Endothelial cell of umbilical vein (primary cell): ENCODE results near the gene KIF6. TPM values are rescaled to one million over a fixed set of nuclear protein-coding genes. Genes with fewer than 3 reads are reported as not detected.
A peak's percentile ranks its signal among the peaks of the same experiment; 100 is the strongest.

Source experiments
- BruUV-seq: library from RNA; stranded (reverse); fragments of 400-500 nt; replicated peaks from 2 replicates; lab custom pipeline; 2021; lab: Mats Ljungman, UMichigan
- CTCF ChIA-PET: fragments of 300-600, 350-600 bp; sonication (Branson Sonifier 250); formaldehyde crosslinking; loops from one replicate; lab custom pipeline; 2021; ENCODE audit warnings: antibody characterized with exemption, inconsistent platforms; lab: Charles Lee
- POLR2A ChIA-PET: fragments of 300-600, 350-600 bp; sonication (Branson Sonifier 250); formaldehyde crosslinking; loops from one replicate; lab custom pipeline; 2021; ENCODE audit warnings: antibody characterized with exemption, inconsistent platforms; lab: Charles Lee
- DNase-seq: peaks from one replicate; pipeline ENCODE4 v3.0.0-alpha.2; 2011; ENCODE audit warnings: low read depth, low spot score
- FAIRE-seq: peaks from 2 replicates; lab custom pipeline; 2011; peaks lifted over from hg19 to GRCh38; lab: Jason Lieb, UNC
- H2AFZ ChIP-seq: 2 replicates; pipeline ENCODE4 v1.6.0; 2012; ENCODE audit warnings: low read depth, low read length, control low read depth, inconsistent platforms
- H3K27ac ChIP-seq: 2 replicates; pipeline ENCODE4 v1.5.1; 2011; ENCODE audit warnings: low read depth, mild to moderate bottlenecking, control low read depth, low read length, moderate library complexity; ENCODE audit not compliant: insufficient read depth
- H3K27me3 ChIP-seq, 2 experiments: 2 replicates each; pipeline versions ENCODE4 v1.6.0 to v1.6.1; 2011; ENCODE audit warnings: low read length in 2 of 2, mixed read lengths in 1 of 2; ENCODE audit not compliant: control insufficient read depth in 2 of 2, insufficient read depth in 2 of 2
- H3K36me3 ChIP-seq, 2 experiments: 2 replicates in 1 of 2; 3 replicates in 1 of 2; pipeline ENCODE4 v1.5.1; 2011; ENCODE audit warnings: low read length in 2 of 2, mild to moderate bottlenecking in 1 of 2, moderate library complexity in 1 of 2; ENCODE audit not compliant: control insufficient read depth in 2 of 2, insufficient read depth in 2 of 2; ENCODE audit errors: extremely low read depth in 1 of 2
- H3K4me1 ChIP-seq: 3 replicates; pipeline ENCODE4 v1.5.1; 2011; ENCODE audit warnings: mild to moderate bottlenecking, low read length; ENCODE audit not compliant: control insufficient read depth, insufficient read depth; ENCODE audit errors: extremely low read depth
- H3K4me2 ChIP-seq: 2 replicates; pipeline ENCODE4 v1.6.1; 2011; ENCODE audit warnings: low read length, control low read depth, mixed read lengths; ENCODE audit not compliant: insufficient read depth
- H3K4me3 ChIP-seq, 3 experiments: fragments of 200-600 bp in 1 of 3; sonication (generic), shearing (Covaris generic) in 1 of 3; replicated peaks in 1 of 3; 2 replicates each; pipeline ENCODE4 v1.5.1; 2011 to 2016; ENCODE audit warnings: control low read depth in 3 of 3, low read length in 3 of 3, mild to moderate bottlenecking in 2 of 3, inconsistent platforms in 1 of 3, low read depth in 1 of 3, moderate library complexity in 1 of 3; ENCODE audit not compliant: insufficient read depth in 1 of 3
- H3K79me2 ChIP-seq: 2 replicates; pipeline ENCODE4 v1.6.0; 2012; ENCODE audit warnings: low read length, inconsistent platforms; ENCODE audit not compliant: control insufficient read depth, insufficient read depth
- H3K9ac ChIP-seq: replicated peaks from 2 replicates; pipeline ENCODE3; 2011; ENCODE audit warnings: low read length, control low read depth; ENCODE audit not compliant: insufficient read depth; ENCODE audit errors: extremely low read depth
- H3K9me1 ChIP-seq: replicated peaks from 3 replicates; pipeline ENCODE4 v1.6.0; 2011; ENCODE audit warnings: mild to moderate bottlenecking, low read length; ENCODE audit not compliant: control insufficient read depth, insufficient read depth; ENCODE audit errors: extremely low read depth
- H3K9me3 ChIP-seq: replicated peaks from 2 replicates; pipeline ENCODE4 v1.5.1; 2012; ENCODE audit warnings: low read length, inconsistent platforms; ENCODE audit not compliant: control insufficient read depth, insufficient read depth
- H4K20me1 ChIP-seq: replicated peaks from 2 replicates; pipeline ENCODE3; 2011; ENCODE audit warnings: mild to moderate bottlenecking, low read length; ENCODE audit not compliant: control insufficient read depth, insufficient read depth; ENCODE audit errors: extremely low read depth
- CTCF ChIP-seq, 2 donors: IDR thresholded peaks; 1 replicate in 1 of 2; 2 replicates in 1 of 2; pipeline ENCODE4 v1.5.1; 2011; ENCODE audit warnings: low read length in 2 of 2, mild to moderate bottlenecking in 2 of 2, moderate library complexity in 2 of 2, control low read depth in 1 of 2, inconsistent platforms in 1 of 2, low read depth in 1 of 2; ENCODE audit not compliant: insufficient read depth in 1 of 2; ENCODE audit errors: extremely low read depth in 1 of 2
- FOS ChIP-seq: IDR thresholded peaks from 2 replicates; pipeline ENCODE4 v1.6.1; 2011; ENCODE audit warnings: mild to moderate bottlenecking, low read length, moderate library complexity, borderline replicate concordance; ENCODE audit not compliant: insufficient read depth
- GATA2 ChIP-seq: IDR thresholded peaks from 2 replicates; pipeline ENCODE4 v1.7.0; 2011; ENCODE audit warnings: low read depth, mild to moderate bottlenecking, moderate library complexity, mixed read lengths, low read length; ENCODE audit not compliant: insufficient read length, insufficient read depth
- JUN ChIP-seq: IDR thresholded peaks from 2 replicates; pipeline ENCODE4 v1.6.1; 2011; ENCODE audit warnings: borderline replicate concordance, low read depth; ENCODE audit not compliant: insufficient read length, insufficient read depth
- MYC ChIP-seq: IDR thresholded peaks from one replicate; pipeline ENCODE4 v1.6.1; 2011; ENCODE audit warnings: mild to moderate bottlenecking, low read depth, low read length
- POLR2A ChIP-seq: IDR thresholded peaks from 2 replicates; pipeline ENCODE4 v1.6.1; 2012; ENCODE audit warnings: low read depth, mild to moderate bottlenecking, control low read depth, low read length
- POLR2AphosphoS5 ChIP-seq: IDR thresholded peaks from 2 replicates; pipeline ENCODE4 v1.6.1; 2012; ENCODE audit warnings: low read depth, mild to moderate bottlenecking, control low read depth, low read length, moderate library complexity; ENCODE audit not compliant: insufficient read depth
- dilution Hi-C: fragments of 300-500 bp; cut with MboI; formaldehyde crosslinking; loops from one replicate; pipeline ENCODE4 v1.15.0; 2019; ENCODE audit warnings: low sequenced_read_pairs; ENCODE audit not compliant: extremely low pct_ligation_motif_present
- intact Hi-C: fragments of 100-400 bp; cut with micrococcal nuclease; formaldehyde crosslinking; loops from one replicate; pipeline ENCODE4 v1.10.0; 2022
- polyA plus RNA-seq, 4 experiments: library from polyadenylated mRNA; depleted of rRNA in 3 of 4; stranded (reverse) in 3 of 4; unstranded in 1 of 4; fragments of >200 nt; gene quantifications; 2 replicates each; pipeline versions ENCODE4 v1.2.1 to v1.2.3, GENCODE V29; 2011 to 2012; ENCODE audit warnings: missing spikeins in 1 of 4
- total RNA-seq: library from RNA; stranded (reverse); gene quantifications from 2 replicates; pipeline ENCODE4 v1.2.3, GENCODE V29; 2021

KIF6 gene
- total and polyA plus RNA-seq, 2 donors (not counting 3 experiments of a cell fraction or from before 2014, with no cell fraction given) = not detected

DNA sequence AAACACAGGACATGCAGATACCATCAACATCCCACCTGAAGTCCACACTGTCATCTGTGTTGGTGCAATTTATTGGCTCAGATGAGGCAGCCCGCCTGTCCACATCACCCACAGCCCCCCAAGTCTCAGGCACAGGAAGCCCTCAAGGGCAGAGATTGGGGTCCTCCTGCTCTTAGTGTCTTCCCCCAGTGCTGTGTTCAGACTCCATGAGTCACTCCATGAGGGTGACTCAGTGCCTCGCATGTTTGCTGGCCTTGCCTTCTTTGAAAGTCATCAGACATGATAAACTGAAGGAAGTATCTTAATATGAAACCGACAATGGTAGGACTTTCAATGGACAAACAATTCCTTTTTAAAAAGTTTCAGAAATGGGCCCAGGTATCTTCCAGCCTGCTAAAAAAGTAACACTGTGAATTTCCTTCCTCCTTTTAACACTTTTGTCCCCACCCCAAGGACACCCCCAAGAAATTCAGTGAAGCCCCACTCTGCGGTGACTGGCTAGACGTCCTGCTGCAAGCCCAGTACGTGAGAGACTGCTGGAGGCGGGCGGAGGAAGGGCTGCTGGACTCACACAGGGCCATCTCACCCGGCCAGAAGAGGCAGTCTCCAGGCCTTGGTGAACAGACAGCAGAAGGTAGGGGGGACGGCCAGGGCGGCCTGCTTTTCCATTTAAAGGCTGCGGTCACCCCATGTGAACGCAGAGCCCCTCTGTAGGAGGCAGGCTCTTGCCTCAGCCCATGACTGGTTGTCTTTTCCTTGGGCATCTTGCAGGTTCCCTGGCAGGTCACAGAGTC, 359.7 kb downstream of the KIF6 start:
- no peak for TF ChIP-seq CTCF (IDR thresholded peaks at IDR 0.05; ENCODE audit: extremely low read depth in 1 of 2, insufficient read depth in 1 of 2, low read depth in 1 of 2, low read length in 2 of 2)
- no peak for TF ChIP-seq POLR2A
- TF ChIP-seq JUN = no peak
- TF ChIP-seq MYC = no peak
- TF ChIP-seq GATA2 = no peak
- no peak for TF ChIP-seq POLR2AphosphoS5
- peak; percentile 51 for TF ChIP-seq FOS
- no peak for FAIRE-seq
- H3K27ac ChIP-seq = no peak overlapping the region
- no peak for DNase-seq
- no peak overlapping the region for H2AFZ ChIP-seq
- dilution Hi-C loops = no loop called here
- BruUV-seq = no TSS peak
- no peak overlapping the region for H3K9ac ChIP-seq
- no peaks in the 10 kb centered on the region for H3K79me2 ChIP-seq
- H3K4me2 ChIP-seq = no peak overlapping the region
- no peaks in the 10 kb centered on the region for H3K9me1 ChIP-seq
- no peaks in the 10 kb centered on the region for H4K20me1 ChIP-seq
- no peaks in the 10 kb centered on the region for H3K36me3 ChIP-seq
- H3K4me1 ChIP-seq = no peaks in the 10 kb centered on the region
- H3K27me3 ChIP-seq = no peaks in the 10 kb centered on the region
- H3K4me3 ChIP-seq = no peak overlapping the region
- H3K9me3 ChIP-seq = no peaks in the 10 kb centered on the region
- ChIA-PET CTCF (interaction anchor here (0.5 to 4.4 kb wide), 4 partner anchors 10 to 526 kb away, joined by 3 to 22 read pairs (median 4); no protein-coding TSS in a partner anchor), POLR2A (no interaction called here)
- intact Hi-C loops = no loop called here
